HEK293 (cell line): ENCODE measurements around the gene MACIR.

Source experiments
- CTCF ChIA-PET: fragments of 350-600 bp; formaldehyde crosslinking; extraction: SDS; loops from one replicate; lab custom pipeline; 2021; ENCODE audit warnings: antibody characterized with exemption; lab: Yijun Ruan, JAX
- POLR2A ChIA-PET: fragments of 300-600 bp; formaldehyde crosslinking; extraction: SDS; loops from one replicate; lab custom pipeline; 2020; ENCODE audit warnings: antibody characterized with exemption, inconsistent platforms; lab: Yijun Ruan, JAX
- H3K27ac ChIP-seq: fragments of 200-500 bp; sonication (Bioruptor generic); 2 replicates; pipeline ENCODE4 v1.5.1; 2014; ENCODE audit warnings: low read depth, low read length, control low read depth, inconsistent platforms; ENCODE audit errors: extremely low read depth
- H3K36me3 ChIP-seq, 2 experiments: fragments of 200-500 bp in 1 of 2; sonication (Bioruptor generic) in 1 of 2; 1 replicate in 1 of 2; 2 replicates in 1 of 2; pipeline ENCODE4 v1.5.1; 2014 to 2017; ENCODE audit warnings: inconsistent platforms in 2 of 2, low read length in 2 of 2; ENCODE audit not compliant: control insufficient read depth in 2 of 2, insufficient read depth in 1 of 2
- H3K4me1 ChIP-seq: fragments of 200-500 bp; sonication (Bioruptor generic); 2 replicates; pipeline ENCODE4 v1.5.1; 2014; ENCODE audit warnings: mild to moderate bottlenecking, low read length, inconsistent platforms; ENCODE audit not compliant: control insufficient read depth, insufficient read depth
- H3K4me3 ChIP-seq: 2 replicates; pipeline ENCODE4 v1.5.1; 2011; ENCODE audit warnings: low read depth, mild to moderate bottlenecking, control low read depth, low read length, moderate library complexity
- H3K9me3 ChIP-seq: fragments of 200-500 bp; sonication (Bioruptor generic); 2 replicates; pipeline ENCODE4 v1.5.1; 2014; ENCODE audit warnings: low read depth, low read length, inconsistent platforms; ENCODE audit not compliant: control insufficient read depth, insufficient read depth
- EGR2 ChIP-seq: fragments of 450-650 bp; formaldehyde crosslinking; IDR thresholded peaks from 2 replicates; pipeline ENCODE4 v1.5.1; 2016; ENCODE audit warnings: low read depth, missing biosample characterization, missing genetic modification characterization
- FEZF1 ChIP-seq: fragments of 450-650 bp; formaldehyde crosslinking; IDR thresholded peaks from 2 replicates; pipeline ENCODE4 v1.5.1; 2016; ENCODE audit warnings: missing biosample characterization, missing genetic modification characterization
- KLF1 ChIP-seq: fragments of 450-650 bp; formaldehyde crosslinking; IDR thresholded peaks from 2 replicates; pipeline ENCODE4 v1.5.1; 2016; ENCODE audit warnings: missing biosample characterization, missing genetic modification characterization
- KLF9 ChIP-seq: fragments of 450-650 bp; formaldehyde crosslinking; IDR thresholded peaks from 2 replicates; pipeline ENCODE4 v1.5.1; 2016; ENCODE audit warnings: missing biosample characterization, missing genetic modification characterization, low read depth
- PRDM1 ChIP-seq: fragments of 450-650 bp; formaldehyde crosslinking; IDR thresholded peaks from 2 replicates; pipeline ENCODE4; 2016; ENCODE audit warnings: missing biosample characterization, missing genetic modification characterization
- ZBTB20 ChIP-seq: fragments of 450-650 bp; formaldehyde crosslinking; IDR thresholded peaks from 2 replicates; pipeline ENCODE4 v1.5.1; 2016; ENCODE audit warnings: missing biosample characterization, missing genetic modification characterization
- ZFHX2 ChIP-seq: fragments of 450-650 bp; formaldehyde crosslinking; conservative IDR thresholded peaks from 2 replicates; pipeline ENCODE4 v1.5.1; 2016; ENCODE audit warnings: missing biosample characterization, missing genetic modification characterization
- ZNF157 ChIP-seq: fragments of 450-650 bp; formaldehyde crosslinking; IDR thresholded peaks from 2 replicates; pipeline ENCODE4 v1.5.1; 2016; ENCODE audit warnings: missing biosample characterization, missing genetic modification characterization
- ZNF341 ChIP-seq: fragments of 450-650 bp; formaldehyde crosslinking; IDR thresholded peaks from 2 replicates; pipeline ENCODE4; 2016; ENCODE audit warnings: low read depth, missing biosample characterization, missing genetic modification characterization
- ZNF501 ChIP-seq: fragments of 450-650 bp; formaldehyde crosslinking; IDR thresholded peaks from 2 replicates; pipeline ENCODE4 v1.5.1; 2016; ENCODE audit warnings: missing biosample characterization, missing genetic modification characterization
- ZNF561 ChIP-seq: fragments of 450-650 bp; IDR thresholded peaks from 2 replicates; pipeline ENCODE4 v1.5.1; 2018; ENCODE audit warnings: missing biosample characterization, missing genetic modification characterization, borderline replicate concordance
- ZNF624 ChIP-seq: fragments of 450-650 bp; formaldehyde crosslinking; IDR thresholded peaks from 2 replicates; pipeline ENCODE4 v1.5.1; 2017; ENCODE audit warnings: missing biosample characterization, missing genetic modification characterization
- ZNF707 ChIP-seq: fragments of 450-650 bp; formaldehyde crosslinking; IDR thresholded peaks from 2 replicates; pipeline ENCODE4 v1.5.1; 2016; ENCODE audit warnings: missing biosample characterization, missing genetic modification characterization
- ZNF785 ChIP-seq: fragments of 450-650 bp; formaldehyde crosslinking; IDR thresholded peaks from 2 replicates; pipeline ENCODE4 v1.5.1; 2016; ENCODE audit warnings: missing biosample characterization, missing genetic modification characterization
- TF ChIP-seq, protein P1 (sequence below): fragments of 450-650 bp; formaldehyde crosslinking; IDR thresholded peaks from 2 replicates; pipeline ENCODE4 v1.5.1; 2017; ENCODE audit warnings: missing biosample characterization, missing genetic modification characterization
- TF ChIP-seq, protein P2 (sequence below): fragments of 450-650 bp; formaldehyde crosslinking; IDR thresholded peaks from 2 replicates; pipeline ENCODE4 v1.5.1; 2017; ENCODE audit warnings: missing biosample characterization, missing genetic modification characterization
- TF ChIP-seq, protein P3 (sequence below): fragments of 450-650 bp; formaldehyde crosslinking; IDR thresholded peaks from 2 replicates; pipeline ENCODE4 v1.5.1; 2017; ENCODE audit warnings: missing biosample characterization, missing genetic modification characterization
- TF ChIP-seq, protein P4 (sequence below): fragments of 450-650 bp; formaldehyde crosslinking; IDR thresholded peaks from 2 replicates; pipeline ENCODE4 v1.5.1; 2017; ENCODE audit warnings: missing biosample characterization, mild to moderate bottlenecking, missing genetic modification characterization, moderate library complexity
- TF ChIP-seq, protein P5 (sequence below): fragments of 450-650 bp; formaldehyde crosslinking; optimal IDR thresholded peaks from 2 replicates; pipeline ENCODE3; 2016; ENCODE audit warnings: missing biosample characterization, mild to moderate bottlenecking, missing genetic modification characterization
- TF ChIP-seq, protein P6 (sequence below): fragments of 450-650 bp; IDR thresholded peaks from 2 replicates; pipeline ENCODE4 v1.5.1; 2018; ENCODE audit warnings: missing biosample characterization, missing genetic modification characterization

MACIR gene

DNA sequence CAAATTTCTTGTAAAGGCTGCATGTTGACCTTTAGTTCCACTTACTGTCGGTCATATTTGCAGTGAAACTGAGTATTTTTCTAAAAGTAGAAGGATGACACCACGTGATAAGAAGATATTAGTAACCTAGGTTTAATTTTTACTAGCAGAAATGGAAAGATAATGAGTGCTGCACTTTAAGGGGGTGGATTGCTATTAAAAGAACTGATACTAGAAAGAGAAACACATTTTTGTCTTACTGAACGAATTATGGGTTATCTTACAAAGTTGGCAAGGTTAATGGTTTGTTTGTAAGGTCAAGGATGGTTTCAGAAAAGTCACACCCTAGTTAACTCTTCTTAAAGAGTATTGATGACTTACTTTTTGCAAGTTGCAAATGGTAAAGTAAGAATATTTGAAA, 2.4 kb downstream of the MACIR start:
- Histone ChIP-seq H3K27ac (no peak overlapping the region), H3K4me1 (no peaks in the 10 kb centered on the region)
- CTCF ChIA-PET = no interaction called here
- TF ChIP-seq ZNF561 (tag by site-specific recombination) (no peak), ZBTB20 (tag by site-specific recombination) (no peak), ZNF501 (tag by site-specific recombination) (no peak), ZNF157 (tag by site-specific recombination) (no peak)
- TF ChIP-seq, protein P1, sequence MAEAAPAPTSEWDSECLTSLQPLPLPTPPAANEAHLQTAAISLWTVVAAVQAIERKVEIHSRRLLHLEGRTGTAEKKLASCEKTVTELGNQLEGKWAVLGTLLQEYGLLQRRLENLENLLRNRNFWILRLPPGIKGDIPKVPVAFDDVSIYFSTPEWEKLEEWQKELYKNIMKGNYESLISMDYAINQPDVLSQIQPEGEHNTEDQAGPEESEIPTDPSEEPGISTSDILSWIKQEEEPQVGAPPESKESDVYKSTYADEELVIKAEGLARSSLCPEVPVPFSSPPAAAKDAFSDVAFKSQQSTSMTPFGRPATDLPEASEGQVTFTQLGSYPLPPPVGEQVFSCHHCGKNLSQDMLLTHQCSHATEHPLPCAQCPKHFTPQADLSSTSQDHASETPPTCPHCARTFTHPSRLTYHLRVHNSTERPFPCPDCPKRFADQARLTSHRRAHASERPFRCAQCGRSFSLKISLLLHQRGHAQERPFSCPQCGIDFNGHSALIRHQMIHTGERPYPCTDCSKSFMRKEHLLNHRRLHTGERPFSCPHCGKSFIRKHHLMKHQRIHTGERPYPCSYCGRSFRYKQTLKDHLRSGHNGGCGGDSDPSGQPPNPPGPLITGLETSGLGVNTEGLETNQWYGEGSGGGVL = no peak
- TF ChIP-seq, protein P2, sequence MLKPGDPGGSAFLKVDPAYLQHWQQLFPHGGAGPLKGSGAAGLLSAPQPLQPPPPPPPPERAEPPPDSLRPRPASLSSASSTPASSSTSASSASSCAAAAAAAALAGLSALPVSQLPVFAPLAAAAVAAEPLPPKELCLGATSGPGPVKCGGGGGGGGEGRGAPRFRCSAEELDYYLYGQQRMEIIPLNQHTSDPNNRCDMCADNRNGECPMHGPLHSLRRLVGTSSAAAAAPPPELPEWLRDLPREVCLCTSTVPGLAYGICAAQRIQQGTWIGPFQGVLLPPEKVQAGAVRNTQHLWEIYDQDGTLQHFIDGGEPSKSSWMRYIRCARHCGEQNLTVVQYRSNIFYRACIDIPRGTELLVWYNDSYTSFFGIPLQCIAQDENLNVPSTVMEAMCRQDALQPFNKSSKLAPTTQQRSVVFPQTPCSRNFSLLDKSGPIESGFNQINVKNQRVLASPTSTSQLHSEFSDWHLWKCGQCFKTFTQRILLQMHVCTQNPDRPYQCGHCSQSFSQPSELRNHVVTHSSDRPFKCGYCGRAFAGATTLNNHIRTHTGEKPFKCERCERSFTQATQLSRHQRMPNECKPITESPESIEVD (tag by site-specific recombination) = peak; percentile 76
- TF ChIP-seq, protein P3, sequence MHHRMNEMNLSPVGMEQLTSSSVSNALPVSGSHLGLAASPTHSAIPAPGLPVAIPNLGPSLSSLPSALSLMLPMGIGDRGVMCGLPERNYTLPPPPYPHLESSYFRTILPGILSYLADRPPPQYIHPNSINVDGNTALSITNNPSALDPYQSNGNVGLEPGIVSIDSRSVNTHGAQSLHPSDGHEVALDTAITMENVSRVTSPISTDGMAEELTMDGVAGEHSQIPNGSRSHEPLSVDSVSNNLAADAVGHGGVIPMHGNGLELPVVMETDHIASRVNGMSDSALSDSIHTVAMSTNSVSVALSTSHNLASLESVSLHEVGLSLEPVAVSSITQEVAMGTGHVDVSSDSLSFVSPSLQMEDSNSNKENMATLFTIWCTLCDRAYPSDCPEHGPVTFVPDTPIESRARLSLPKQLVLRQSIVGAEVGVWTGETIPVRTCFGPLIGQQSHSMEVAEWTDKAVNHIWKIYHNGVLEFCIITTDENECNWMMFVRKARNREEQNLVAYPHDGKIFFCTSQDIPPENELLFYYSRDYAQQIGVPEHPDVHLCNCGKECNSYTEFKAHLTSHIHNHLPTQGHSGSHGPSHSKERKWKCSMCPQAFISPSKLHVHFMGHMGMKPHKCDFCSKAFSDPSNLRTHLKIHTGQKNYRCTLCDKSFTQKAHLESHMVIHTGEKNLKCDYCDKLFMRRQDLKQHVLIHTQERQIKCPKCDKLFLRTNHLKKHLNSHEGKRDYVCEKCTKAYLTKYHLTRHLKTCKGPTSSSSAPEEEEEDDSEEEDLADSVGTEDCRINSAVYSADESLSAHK (tag by site-specific recombination) = 0 out of 2 replicates have a peak, but pooled peaks have one; percentile 18
- TF ChIP-seq, all 188 proteins: peak for 2
- Histone ChIP-seq H3K4me3 (peak overlapping the region; percentile 94), H3K9me3 (no peaks in the 10 kb centered on the region), H3K36me3 (no peaks in the 10 kb centered on the region)
- POLR2A ChIA-PET = no interaction called here

DNA sequence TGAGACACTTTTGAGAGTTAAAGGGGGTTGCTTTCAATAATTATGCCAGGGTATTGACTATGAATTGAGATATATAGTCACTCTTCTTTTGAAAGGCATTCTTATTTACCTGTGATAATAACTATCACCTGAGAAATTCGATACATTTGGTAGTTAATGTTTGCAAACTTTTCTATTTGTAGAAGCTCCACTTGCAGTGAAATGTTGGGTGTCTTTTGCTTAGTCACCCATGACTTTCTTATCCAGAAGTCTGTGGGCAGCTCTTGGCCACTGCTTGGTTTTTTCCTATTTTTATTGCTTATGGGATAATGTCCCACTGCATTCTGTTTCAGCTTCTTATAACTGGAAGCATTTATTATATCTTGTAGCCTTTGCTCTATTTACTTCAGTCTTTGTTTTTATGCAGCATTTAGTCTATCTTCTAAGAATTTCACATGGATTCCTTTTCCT, 3.9 kb downstream of the MACIR start:
- POLR2A ChIA-PET = no interaction called here
- no peaks in the 10 kb centered on the region for H3K36me3 ChIP-seq
- CTCF ChIA-PET = no interaction called here
- TF ChIP-seq, protein P4, sequence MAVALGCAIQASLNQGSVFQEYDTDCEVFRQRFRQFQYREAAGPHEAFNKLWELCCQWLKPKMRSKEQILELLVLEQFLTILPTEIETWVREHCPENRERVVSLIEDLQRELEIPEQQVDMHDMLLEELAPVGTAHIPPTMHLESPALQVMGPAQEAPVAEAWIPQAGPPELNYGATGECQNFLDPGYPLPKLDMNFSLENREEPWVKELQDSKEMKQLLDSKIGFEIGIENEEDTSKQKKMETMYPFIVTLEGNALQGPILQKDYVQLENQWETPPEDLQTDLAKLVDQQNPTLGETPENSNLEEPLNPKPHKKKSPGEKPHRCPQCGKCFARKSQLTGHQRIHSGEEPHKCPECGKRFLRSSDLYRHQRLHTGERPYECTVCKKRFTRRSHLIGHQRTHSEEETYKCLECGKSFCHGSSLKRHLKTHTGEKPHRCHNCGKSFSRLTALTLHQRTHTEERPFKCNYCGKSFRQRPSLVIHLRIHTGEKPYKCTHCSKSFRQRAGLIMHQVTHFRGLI (tag by site-specific recombination) = no peak
- TF ChIP-seq PRDM1 (tag by site-specific recombination) = peak; percentile 42
- TF ChIP-seq, protein P5, sequence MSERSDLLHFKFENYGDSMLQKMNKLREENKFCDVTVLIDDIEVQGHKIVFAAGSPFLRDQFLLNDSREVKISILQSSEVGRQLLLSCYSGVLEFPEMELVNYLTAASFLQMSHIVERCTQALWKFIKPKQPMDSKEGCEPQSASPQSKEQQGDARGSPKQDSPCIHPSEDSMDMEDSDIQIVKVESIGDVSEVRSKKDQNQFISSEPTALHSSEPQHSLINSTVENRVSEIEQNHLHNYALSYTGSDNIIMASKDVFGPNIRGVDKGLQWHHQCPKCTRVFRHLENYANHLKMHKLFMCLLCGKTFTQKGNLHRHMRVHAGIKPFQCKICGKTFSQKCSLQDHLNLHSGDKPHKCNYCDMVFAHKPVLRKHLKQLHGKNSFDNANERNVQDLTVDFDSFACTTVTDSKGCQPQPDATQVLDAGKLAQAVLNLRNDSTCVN (tag by site-specific recombination) = no peak
- no peaks in the 10 kb centered on the region for H3K9me3 ChIP-seq
- H3K4me3 ChIP-seq = no peak overlapping the region
- H3K27ac ChIP-seq = no peak overlapping the region
- no peaks in the 10 kb centered on the region for H3K4me1 ChIP-seq

DNA sequence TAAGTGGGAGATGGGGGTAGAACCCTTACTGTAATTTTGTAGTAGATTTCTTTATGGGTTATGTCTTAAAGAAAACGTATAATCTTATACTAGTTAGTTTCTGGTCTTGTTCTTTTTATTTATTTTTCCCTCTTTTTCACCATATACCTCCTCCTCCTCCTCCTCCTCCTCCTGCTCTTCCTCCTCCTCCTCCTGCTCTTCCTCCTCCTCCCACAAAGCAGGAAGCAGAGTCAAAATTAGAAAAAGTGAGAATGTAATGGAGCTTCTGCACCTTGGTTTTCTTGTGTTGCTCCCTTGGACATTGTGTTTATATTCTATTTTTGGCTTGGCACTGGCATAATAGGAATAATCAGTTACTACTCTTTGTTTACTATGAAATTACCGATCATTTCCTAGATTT, 4.5 kb downstream of the MACIR start:
- POLR2A ChIA-PET = no interaction called here
- no peak overlapping the region for H3K4me3 ChIP-seq
- no peak overlapping the region for H3K27ac ChIP-seq
- no peaks in the 10 kb centered on the region for H3K9me3 ChIP-seq
- CTCF ChIA-PET = no interaction called here
- H3K4me1 ChIP-seq = 0 out of 2 replicates have a peak, but pooled peaks cover 1% of the 10 kb centered on the region
- TF ChIP-seq FEZF1 (tag by site-specific recombination) = no peak
- 0 out of 2 replicates have a peak, but pooled peaks have one; percentile 10 for TF ChIP-seq ZFHX2 (tag by site-specific recombination)
- no peak for TF ChIP-seq ZNF785 (tag by site-specific recombination)
- TF ChIP-seq ZNF341 = peak; percentile 34; the same call in 1 of the 2 replicates
- TF ChIP-seq EGR2 (tag by site-specific recombination) = peak; percentile 28; the same call in 1 of the 2 replicates
- TF ChIP-seq ZNF624 (tag by site-specific recombination) = no peak
- no peak for TF ChIP-seq ZNF707 (tag by site-specific recombination)
- TF ChIP-seq KLF9 (tag by site-specific recombination) = no peak
- TF ChIP-seq, protein P6, sequence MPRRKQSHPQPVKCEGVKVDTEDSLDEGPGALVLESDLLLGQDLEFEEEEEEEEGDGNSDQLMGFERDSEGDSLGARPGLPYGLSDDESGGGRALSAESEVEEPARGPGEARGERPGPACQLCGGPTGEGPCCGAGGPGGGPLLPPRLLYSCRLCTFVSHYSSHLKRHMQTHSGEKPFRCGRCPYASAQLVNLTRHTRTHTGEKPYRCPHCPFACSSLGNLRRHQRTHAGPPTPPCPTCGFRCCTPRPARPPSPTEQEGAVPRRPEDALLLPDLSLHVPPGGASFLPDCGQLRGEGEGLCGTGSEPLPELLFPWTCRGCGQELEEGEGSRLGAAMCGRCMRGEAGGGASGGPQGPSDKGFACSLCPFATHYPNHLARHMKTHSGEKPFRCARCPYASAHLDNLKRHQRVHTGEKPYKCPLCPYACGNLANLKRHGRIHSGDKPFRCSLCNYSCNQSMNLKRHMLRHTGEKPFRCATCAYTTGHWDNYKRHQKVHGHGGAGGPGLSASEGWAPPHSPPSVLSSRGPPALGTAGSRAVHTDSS (tag by site-specific recombination) = peak; percentile 88
- no peak for TF ChIP-seq KLF1 (tag by site-specific recombination)
- H3K36me3 ChIP-seq = peaks cover 0 to 4% of the 10 kb centered on the region in 2 experiments; a peak in 1 of 3 replicates
